Pancreas (tissue), 10 donors: ENCODE data around the gene TBCK. TPM values are rescaled to one million over a fixed set of nuclear protein-coding genes. Genes with fewer than 3 reads are reported as not detected.
A peak's percentile ranks its signal among the peaks of the same experiment; 100 is the strongest.

Source experiments
- ATAC-seq, 4 donors: fragments of 200-7000 bp; cut with Tn5 transposase; one replicate each; pipeline versions ENCODE4 v1.8.0 to v1.9.1; 2020; ENCODE audit warnings: mild to moderate bottlenecking in 4 of 4, moderate library complexity in 4 of 4
- DNase-seq, 6 donors: peaks; one replicate each; pipeline ENCODE4 v3.0.0-alpha.2; 2020
- FAIRE-seq: peaks from 2 replicates; lab custom pipeline; 2012; peaks lifted over from hg19 to GRCh38; lab: Jason Lieb, UNC
- H3K27ac ChIP-seq, 4 donors: fragments of 200-600 bp; sonication (generic); 1 replicate in 3 of 4; 2 replicates in 1 of 4; pipeline versions ENCODE4 v1.5.0 to v1.8.0; 2020
- H3K27me3 ChIP-seq, 4 donors: fragments of 200-600 bp; one replicate each; pipeline ENCODE4 v1.8.0; 2021
- H3K36me3 ChIP-seq, 3 donors: fragments of 200-600 bp; sonication (generic) in 1 of 3; one replicate each; pipeline versions ENCODE4 v1.5.0 to v1.8.0; 2020 to 2021
- H3K4me1 ChIP-seq, 3 donors: fragments of 200-600 bp; one replicate each; pipeline ENCODE4 v1.8.0; 2021
- H3K4me3 ChIP-seq, 4 donors: fragments of 200-600 bp; sonication (generic) in 2 of 4; one replicate each; pipeline versions ENCODE4 v1.5.0 to v1.8.0; 2020 to 2021
- H3K9me3 ChIP-seq, 4 donors: fragments of 200-600 bp; one replicate each; pipeline ENCODE4 v1.8.0; 2021
- CTCF ChIP-seq, 4 donors: fragments of 200-600 bp; sonication (generic) in 3 of 4; IDR thresholded peaks; one replicate each; pipeline versions ENCODE4 v1.5.0 to v1.8.0; 2021; ENCODE audit warnings: antibody characterized with exemption in 4 of 4
- WGBS, 2 donors: extraction: QIAGEN DNeasy Blood & Tissue Kit; methylation state at CpG; one replicate each; pipeline ENCODE4 v1.1.7; 2013; 5-methylcytosine and 5-hydroxymethylcytosine counted together
- intact Hi-C, 3 donors: fragments of 100-400 bp; cut with DNase I; formaldehyde crosslinking; loops; one replicate each; pipeline versions ENCODE4 v1.11.1 to v1.14.2; 2022
- polyA plus RNA-seq, 2 donors: library from polyadenylated mRNA; stranded (reverse); fragments of 200-250 nt; gene quantifications; one replicate each; pipeline ENCODE4 v1.2.3, GENCODE V29; 2013
- total RNA-seq, 6 donors: library from RNA; stranded (reverse); fragmentation: NEBNext Ultra II Directional in 4 of 6; extraction: Animal tissue kit (Norgen Biotek cat#: 25700) in 4 of 6; gene quantifications; one replicate each; pipeline versions ENCODE4 v1.2.1 to v1.2.4, GENCODE V29; 2021 to 2023
- donor health status: healthy with polysubstance abuse.
- donor health status: DM: no; HTN: no; CAD: no; lungs with moderate emphysema.
- donor health status: DM: no; HTN: no; CAD: no.
- donor health status: control.
- donor health status: control.
- donor health status: Bipolar disorder and iron deficiency.
- donor health status: DM: yes; HTN: yes; CAD: no.
- donor health status: DM: no; HTN: no; CAD: no.
- donor health status: DM: no; HTN: no; CAD: no.
- donor health status: DM: yes; HTN: yes; CAD: no.

The TBCK gene
- total RNA-seq: 10 to 100 TPM in 5 of 6 donors, 1 to 10 TPM in 1; 9.9 to 35.1 (median 14.4) TPM
- 10 to 100 TPM in 1 of 2 donors, 1 to 10 TPM in 1; 5.3 to 10.1 TPM for polyA plus RNA-seq

- DNase-seq (peak; percentile 80 to 90 (median 88)), ATAC-seq (peak; percentile 95 to 99 (median 98)), FAIRE-seq (no peak)
- TF ChIP-seq CTCF (IDR thresholded peaks at IDR 0.05): no peak
- H3K36me3 ChIP-seq: no peaks in the 10 kb centered on the region
- intact Hi-C loops: no loop called here
- H3K9me3 ChIP-seq: no peaks in the 10 kb centered on the region
- H3K4me3 ChIP-seq: peak within 1 kb of the TSS; percentile 58 to 81 (median 72)
- 0 to 1% methylated on average over 44 of the region's 44 CpGs for WGBS, 2 donors
- peaks cover 14 to 36% (median 23%) of the 10 kb centered on the region in 3 donors for H3K4me1 ChIP-seq
- no peaks in the 10 kb centered on the region for H3K27me3 ChIP-seq
- H3K27ac ChIP-seq: peak within 1 kb of the TSS; percentile 89 to 93 (median 91)
Measured at GRCh38 chr4:106315968-106316772, at the start of gene TBCK, which contains the start of gene AIMP1. TSS of gene TBCK (minus strand) at chr4:106316209. CDS start at chr4:106308960, 7,249 bp downstream. TSS of gene AIMP1 (plus strand) at chr4:106316550. CDS start at chr4:106325010, 8,460 bp downstream.

GRCh38 chr4:106365613-106366012 lies 49.6 kb upstream of the TBCK start:
- TF ChIP-seq CTCF (IDR thresholded peaks at IDR 0.05): no peak
- ATAC-seq (peak in 3 of 4 donors; percentile 44 to 86 (median 81)), DNase-seq (no peak), FAIRE-seq (no peak)
- no peaks in the 10 kb centered on the region for H3K36me3 ChIP-seq
- H3K4me1 ChIP-seq: no peaks in the 10 kb centered on the region
- no peak overlapping the region for H3K27ac ChIP-seq
- H3K27me3 ChIP-seq: no peaks in the 10 kb centered on the region
- H3K9me3 ChIP-seq: no peaks in the 10 kb centered on the region
- intact Hi-C loops: no loop called here
- 40 to 57% methylated on average over 1 of the region's 1 CpG for WGBS, 2 donors
- H3K4me3 ChIP-seq: no peak overlapping the region

DNA sequence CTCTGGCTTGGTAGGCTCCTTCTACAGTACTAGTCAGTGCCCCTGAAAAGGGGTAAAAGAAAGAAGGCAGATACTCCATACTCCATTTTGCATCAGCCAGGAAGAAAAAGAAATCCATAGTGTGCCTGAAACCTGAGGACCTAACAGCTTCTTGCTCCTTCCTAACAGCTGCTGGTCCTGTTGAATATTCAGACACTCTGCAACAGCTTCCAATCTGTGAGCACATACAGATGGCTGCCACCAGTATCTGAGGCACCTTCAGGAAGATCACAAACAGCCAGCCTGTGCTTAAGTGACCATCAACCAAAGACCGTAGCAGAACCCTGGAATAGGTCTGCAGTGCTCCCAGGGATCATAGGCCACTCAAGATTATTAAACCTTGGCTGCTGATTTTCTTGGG lies 48.3 kb upstream of the TBCK start:
- no peaks in the 10 kb centered on the region for H3K36me3 ChIP-seq
- TF ChIP-seq CTCF (IDR thresholded peaks at IDR 0.05): no peak
- intact Hi-C loops: no loop called here
- no peak overlapping the region for H3K27ac ChIP-seq
- FAIRE-seq (no peak), DNase-seq (no peak), ATAC-seq (no peak)
- H3K9me3 ChIP-seq: no peaks in the 10 kb centered on the region
- H3K27me3 ChIP-seq: no peaks in the 10 kb centered on the region
- 92 to 93% methylated on average over 1 of the region's 1 CpG for WGBS, 2 donors
- no peaks in the 10 kb centered on the region for H3K4me1 ChIP-seq
- H3K4me3 ChIP-seq: no peak overlapping the region

DNA sequence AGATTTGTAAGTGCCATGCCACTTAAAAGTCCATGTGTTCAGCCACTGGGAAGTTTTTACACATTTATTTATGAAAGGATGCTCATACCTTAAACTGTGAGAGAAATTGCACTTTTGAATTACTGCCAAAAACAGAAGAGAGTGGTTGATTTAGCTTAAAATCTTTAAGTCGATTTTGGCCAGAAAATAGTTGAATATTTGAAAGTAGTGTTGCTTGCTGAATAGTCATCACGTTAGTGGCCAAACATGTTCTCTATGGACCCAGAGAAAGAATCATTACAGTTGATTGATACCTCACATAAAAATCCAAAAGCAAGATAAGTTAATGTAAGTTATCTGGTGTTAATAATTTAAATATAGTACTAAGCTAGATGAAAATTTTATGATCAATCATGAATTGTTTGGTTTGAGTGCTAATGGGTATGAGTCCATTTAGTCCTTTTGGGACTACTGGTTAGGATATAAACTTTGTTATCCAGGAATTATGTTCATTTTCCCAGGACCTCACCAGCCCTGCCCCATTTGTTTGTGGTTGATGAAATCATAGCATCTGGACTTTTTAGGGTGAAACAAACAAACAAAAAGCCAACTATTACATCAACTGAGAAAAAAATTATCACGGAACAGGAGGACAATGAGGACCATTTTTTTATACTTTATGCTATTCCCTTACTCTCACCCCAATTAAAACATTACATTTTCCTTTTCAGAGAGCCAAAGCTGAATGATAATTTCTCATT lies 46.2 kb upstream of the TBCK start:
- 53 to 60% methylated on average over 3 of the region's 3 CpGs for WGBS, 2 donors
- intact Hi-C loops: no loop called here

More for the DNA sequence above, 46.2 kb upstream of the TBCK start:
- H3K27ac ChIP-seq: no peak overlapping the region
- no peak for TF ChIP-seq CTCF (IDR thresholded peaks at IDR 0.05)
- FAIRE-seq: no peak
- H3K4me3 ChIP-seq: no peak overlapping the region
- no peaks in the 10 kb centered on the region for H3K4me1 ChIP-seq
- no peaks in the 10 kb centered on the region for H3K9me3 ChIP-seq
- no peaks in the 10 kb centered on the region for H3K36me3 ChIP-seq
- H3K27me3 ChIP-seq: no peaks in the 10 kb centered on the region
- ATAC-seq: no peak
- no peak for DNase-seq
